DOHH2 (cell line): Measurements from ENCODE around the gene CREB3L2.

ENCODE experiments used
- H3F3A ChIP-seq: fragments of 200-600 bp; sonication (generic), shearing (Covaris generic); 2 replicates; pipeline ENCODE4 v1.6.0; 2016; ENCODE audit warnings: antibody characterized with exemption, mild to moderate bottlenecking; ENCODE audit not compliant: control insufficient read depth, insufficient read depth
- H3K27ac ChIP-seq: fragments of 200-600 bp; sonication (generic); 2 replicates; pipeline ENCODE4 v1.5.1; 2014; ENCODE audit warnings: low read depth, mild to moderate bottlenecking, low read length, moderate library complexity
- H3K27me3 ChIP-seq: fragments of 200-600 bp; sonication (generic); 2 replicates; pipeline ENCODE4 v1.6.1; 2014; ENCODE audit warnings: mild to moderate bottlenecking, low read length, mixed read lengths; ENCODE audit not compliant: control insufficient read depth
- H3K36me3 ChIP-seq: fragments of 200-600 bp; sonication (generic); 2 replicates; pipeline ENCODE4 v1.6.1; 2014; ENCODE audit warnings: mild to moderate bottlenecking, low read length, moderate library complexity, mixed read lengths; ENCODE audit not compliant: control insufficient read depth
- H3K4me1 ChIP-seq: fragments of 200-600 bp; sonication (generic); 2 replicates; pipeline ENCODE4 v1.6.1; 2014; ENCODE audit warnings: mild to moderate bottlenecking, low read length, mixed read lengths; ENCODE audit not compliant: control insufficient read depth
- H3K4me2 ChIP-seq: fragments of 200-600 bp; sonication (generic); 2 replicates; pipeline ENCODE4 v1.6.0; 2014; ENCODE audit warnings: mild to moderate bottlenecking, low read length, moderate library complexity
- H3K4me3 ChIP-seq: fragments of 200-600 bp; sonication (generic); 2 replicates; pipeline ENCODE4 v1.5.1; 2014; ENCODE audit warnings: mild to moderate bottlenecking, low read length, mixed read lengths
- H3K79me2 ChIP-seq: fragments of 200-600 bp; sonication (generic); 2 replicates; pipeline ENCODE4 v1.6.1; 2014; ENCODE audit warnings: mild to moderate bottlenecking, low read length, mixed read lengths; ENCODE audit not compliant: control insufficient read depth
- H3K9me2 ChIP-seq: fragments of 200-600 bp; sonication (generic); replicated peaks from 2 replicates; pipeline ENCODE4 v1.6.1; 2014; ENCODE audit warnings: mild to moderate bottlenecking, low read length, mixed read lengths; ENCODE audit not compliant: control insufficient read depth
- H3K9me3 ChIP-seq: fragments of 200-600 bp; sonication (generic); 2 replicates; pipeline ENCODE4 v1.6.1; 2014; ENCODE audit warnings: antibody characterized with exemption, low read length, mixed read lengths; ENCODE audit not compliant: control insufficient read depth, insufficient read depth
- H4K20me1 ChIP-seq: fragments of 200-600 bp; sonication (generic); 2 replicates; pipeline ENCODE4 v1.6.0; 2014; ENCODE audit warnings: low read depth, mild to moderate bottlenecking, antibody characterized with exemption, low read length, moderate library complexity; ENCODE audit not compliant: control insufficient read depth, insufficient read depth
- CTCF ChIP-seq: fragments of 200-600 bp; sonication (generic); IDR thresholded peaks from one replicate; pipeline ENCODE4 v1.5.1; 2014; ENCODE audit warnings: antibody characterized with exemption, mild to moderate bottlenecking, low read depth, low read length; ENCODE audit not compliant: poor library complexity, severe bottlenecking
- EZH2phosphoT487 ChIP-seq: fragments of 200-600 bp; sonication (generic); IDR thresholded peaks from 2 replicates; pipeline ENCODE4 v1.6.1; 2017; ENCODE audit warnings: borderline replicate concordance, mild to moderate bottlenecking, antibody characterized with exemption, low read length, moderate library complexity, mixed read lengths

The CREB3L2 gene

GRCh38 chr7:137850571-137850970 is 151.3 kb downstream of the CREB3L2 start:
- Histone ChIP-seq H3K9me2 (no peaks in the 10 kb centered on the region), H3K4me3 (no peak overlapping the region), H3F3A (no peaks in the 10 kb centered on the region), H3K4me2 (no peak overlapping the region), H3K4me1 (no peaks in the 10 kb centered on the region), H4K20me1 (no peaks in the 10 kb centered on the region), H3K9me3 (no peaks in the 10 kb centered on the region), H3K79me2 (no peaks in the 10 kb centered on the region), H3K27me3 (no peaks in the 10 kb centered on the region), H3K36me3 (no peaks in the 10 kb centered on the region), H3K27ac (no peak overlapping the region)
- no peak for TF ChIP-seq EZH2phosphoT487
- TF ChIP-seq CTCF = no peak

GRCh38 chr7:137848095-137848494 is 153.8 kb downstream of the CREB3L2 start:
- H3F3A ChIP-seq = no peaks in the 10 kb centered on the region
- no peaks in the 10 kb centered on the region for H3K9me3 ChIP-seq
- H3K79me2 ChIP-seq = no peaks in the 10 kb centered on the region
- no peaks in the 10 kb centered on the region for H3K27me3 ChIP-seq
- no peaks in the 10 kb centered on the region for H3K36me3 ChIP-seq
- no peaks in the 10 kb centered on the region for H3K9me2 ChIP-seq
- H3K4me3 ChIP-seq = no peak overlapping the region
- TF ChIP-seq EZH2phosphoT487 = no peak
- no peak for TF ChIP-seq CTCF
- no peak overlapping the region for H3K4me2 ChIP-seq
- H3K4me1 ChIP-seq = no peaks in the 10 kb centered on the region
- H4K20me1 ChIP-seq = no peaks in the 10 kb centered on the region
- H3K27ac ChIP-seq = no peak overlapping the region

GRCh38 chr7:137847568-137848050 is 154.3 kb downstream of the CREB3L2 start:
- Histone ChIP-seq H3K27me3 (no peaks in the 10 kb centered on the region), H3K9me2 (no peaks in the 10 kb centered on the region), H3F3A (no peaks in the 10 kb centered on the region), H3K36me3 (no peaks in the 10 kb centered on the region), H3K79me2 (no peaks in the 10 kb centered on the region), H3K4me3 (no peak overlapping the region), H3K27ac (no peak overlapping the region), H4K20me1 (no peaks in the 10 kb centered on the region), H3K9me3 (no peaks in the 10 kb centered on the region), H3K4me1 (no peaks in the 10 kb centered on the region), H3K4me2 (no peak overlapping the region)
- no peak for TF ChIP-seq EZH2phosphoT487
- TF ChIP-seq CTCF = no peak
